ENCODE measurements around the gene ARHGEF4. TPM values are rescaled to one million over a fixed set of nuclear protein-coding genes. Genes with fewer than 3 reads are reported as not detected.

ARHGEF4 gene
- total and polyA plus RNA-seq, 10 of the 15 experiments (the other 5 are each of a cell fraction or from before 2014, with no cell fraction given) = 0.02 to 0.24 (median 0.16) TPM; not detected in 6

- no peak for TF ChIP-seq SREBF1 (IDR thresholded peaks at IDR 0.05; ENCODE audit: low read length)
- TF ChIP-seq RAD51 (IDR thresholded peaks at IDR 0.05) = no peak
These were observed 37.8 kb downstream of the ARHGEF4 start (continued) for GRCh38 chr2:130874512-130874911.

GRCh38 chr2:130875935-130876334 lies 39.2 kb downstream of the ARHGEF4 start:
- intact Hi-C loops (cut with micrococcal nuclease; ENCODE audit: unreplicated experiment) = no loop called here
- Histone ChIP-seq H3K9ac (ENCODE audit: control insufficient read depth, insufficient read depth, low read length) (no peak overlapping the region), H3K27me3 (replicated peaks in 1 of 2; ENCODE audit: control insufficient read depth in 2 of 2, insufficient read depth in 2 of 2, low read length in 1 of 2) (no peaks in the 10 kb centered on the region; a peak in 1 of 4 replicates), H4K20me1 (ENCODE audit: control insufficient read depth, insufficient read depth) (no peaks in the 10 kb centered on the region), H3K79me2 (ENCODE audit: control insufficient read depth, insufficient read depth, low read length) (no peaks in the 10 kb centered on the region), H3K4me1 (ENCODE audit: control insufficient read depth, insufficient read depth, low read length) (no peaks in the 10 kb centered on the region), H3K36me3 (ENCODE audit: control insufficient read depth in 2 of 2, insufficient read depth in 2 of 2, low read length in 1 of 2) (no peaks in the 10 kb centered on the region), H2AFZ (ENCODE audit: control insufficient read depth, low read depth, low read length) (no peak overlapping the region), H3K4me2 (ENCODE audit: control insufficient read depth, insufficient read depth) (no peak overlapping the region), H3K9me3 (replicated peaks; ENCODE audit: control insufficient read depth, insufficient read depth, low read length) (no peaks in the 10 kb centered on the region), H3K27ac (ENCODE audit: control insufficient read depth, insufficient read depth) (no peak overlapping the region), H3K4me3 (no peak overlapping the region)
- in situ Hi-C loops (cut with MboI) = no loop called here
- DNase-seq (ENCODE audit: low read depth, low spot score) = no peak
- no peak for ATAC-seq
- BruUV-seq (replicated peaks) = no TSS peak
- ChIA-PET CTCF (interaction anchor here (1.1 to 11.5 kb wide), 6 partner anchors 8 to 77 kb away, joined by 3 to 265 read pairs (median 16); no protein-coding TSS in a partner anchor), SMC1A (ENCODE audit: uncharacterized antibody, unreplicated experiment) (interaction anchor here (1.1 to 4.0 kb wide), 5 partner anchors 25 to 80 kb away, joined by 3 to 41 read pairs (median 3); no protein-coding TSS in a partner anchor), POLR2A (no interaction called here), RAD21 (ENCODE audit: unreplicated experiment) (interaction anchor here (1.3 to 5.7 kb wide), 3 partner anchors 10 to 81 kb away, joined by 3 to 60 read pairs (median 7); no protein-coding TSS in a partner anchor)
- WGBS (ENCODE audit: insufficient coverage, insufficient replicate concordance, low lambda C conversion rate, missing lambda C conversion rate) = 29% methylated on average over 9 of the region's 9 CpGs
- FAIRE-seq = no peak
- TF ChIP-seq REST (IDR thresholded peaks at IDR 0.05; ENCODE audit: low read depth, low read length) = no peak
- TF ChIP-seq NKRF (conservative IDR thresholded peaks at IDR 0.05) = no peak
- no peak for TF ChIP-seq RFX5 (IDR thresholded peaks at IDR 0.05; ENCODE audit: low read depth, low read length)
- no peak for TF ChIP-seq CEBPB (IDR thresholded peaks at IDR 0.05; ENCODE audit: borderline replicate concordance in 1 of 2, low read depth in 2 of 2, low read length in 2 of 2)
- no peak for TF ChIP-seq NRF1 (conservative IDR thresholded peaks at IDR 0.05; ENCODE audit: low read depth, low read length)
- TF ChIP-seq ZBED1 (IDR thresholded peaks at IDR 0.05; ENCODE audit: borderline replicate concordance) = no peak
- no peak for TF ChIP-seq MEF2B (IDR thresholded peaks at IDR 0.05; ENCODE audit: partially characterized antibody, poor library complexity, severe bottlenecking)
- no peak for TF ChIP-seq ESRRA (IDR thresholded peaks at IDR 0.05; ENCODE audit: low read length)
- no peak for TF ChIP-seq IRF3 (IDR thresholded peaks at IDR 0.05)
- no peak for TF ChIP-seq CTCF (IDR thresholded peaks at IDR 0.05 in 2 of 3, conservative IDR thresholded peaks at IDR 0.05 in 1 of 3; ENCODE audit: control insufficient read depth in 2 of 3, extremely low read depth in 1 of 3, insufficient read depth in 1 of 3, low read depth in 3 of 3, low read length in 3 of 3)
- no peak for TF ChIP-seq CBX3 (IDR thresholded peaks at IDR 0.05; ENCODE audit: borderline replicate concordance, low read depth)
- no peak for TF ChIP-seq FOXM1 (IDR thresholded peaks at IDR 0.05; ENCODE audit: low read depth, low read length)
